K562 (cell line): ENCODE results near the gene ZNF521. TPM values are rescaled to one million over a fixed set of nuclear protein-coding genes. Genes with fewer than 3 reads are reported as not detected.

Experiments used
- ATAC-seq: fragments of 200-7000 bp; cut with Tn5 transposase; 3 replicates; pipeline ENCODE4 v1.9.1; 2020; ENCODE audit warnings: moderate library complexity
- BruUV-seq: library from RNA; stranded (reverse); fragments of 400-500 nt; replicated peaks from 2 replicates; lab custom pipeline; 2021; lab: Mats Ljungman, UMichigan
- CTCF ChIA-PET: fragments of 300-600 bp; formaldehyde crosslinking; extraction: SDS; loops from one replicate; lab custom pipeline; 2021; ENCODE audit warnings: low intra/inter-chr PET ratio; lab: Yijun Ruan, JAX
- POLR2A ChIA-PET: fragments of 300-600, 350-650 bp; sonication (Branson Sonifier 250); formaldehyde crosslinking; extraction: SDS; loops from one replicate; lab custom pipeline; 2021; ENCODE audit warnings: antibody characterized with exemption, inconsistent platforms; lab: Yijun Ruan, JAX
- DNase-seq, 4 experiments: peaks; one replicate each; pipeline versions ENCODE4 v3.0.0 to v3.0.0-alpha.2; 2011 to 2018; ENCODE audit warnings: low spot score in 3 of 4, mixed read lengths in 3 of 4; ENCODE audit errors: extremely low read depth in 1 of 4
- FAIRE-seq: peaks from 2 replicates; lab custom pipeline; 2011; peaks lifted over from hg19 to GRCh38; lab: Jason Lieb, UNC
- H2AFZ ChIP-seq: 2 replicates; pipeline ENCODE4 v1.6.0; 2011; ENCODE audit warnings: low read depth, low read length, control low read depth, inconsistent platforms
- H3K27ac ChIP-seq: fragments of 200-600 bp; 3 replicates; pipeline ENCODE4 v1.8.0; 2011; ENCODE audit warnings: low read depth, mild to moderate bottlenecking, control low read depth, inconsistent platforms, low read length, moderate library complexity, mixed read lengths; ENCODE audit errors: extremely low read depth
- H3K27me3 ChIP-seq, 2 experiments: fragments of 300-600 bp in 1 of 2; 2 replicates in 1 of 2; 3 replicates in 1 of 2; pipeline versions ENCODE4 v1.6.0 to v1.8.0; 2011; ENCODE audit warnings: inconsistent platforms in 2 of 2, low read length in 2 of 2, mild to moderate bottlenecking in 1 of 2, mixed read lengths in 1 of 2, moderate library complexity in 1 of 2; ENCODE audit not compliant: control insufficient read depth in 2 of 2, insufficient read depth in 2 of 2
- H3K36me3 ChIP-seq: fragments of 300-600 bp; 3 replicates; pipeline ENCODE4 v1.8.0; 2011; ENCODE audit warnings: mild to moderate bottlenecking, low read length, inconsistent platforms; ENCODE audit not compliant: control insufficient read depth, insufficient read depth
- H3K4me1 ChIP-seq, 2 experiments: fragments of 200-600 bp in 1 of 2; replicated peaks in 1 of 2; 2 replicates in 1 of 2; 3 replicates in 1 of 2; pipeline versions ENCODE4 v1.5.1 to v1.8.0; 2011; ENCODE audit warnings: inconsistent platforms in 2 of 2, low read length in 2 of 2, mild to moderate bottlenecking in 1 of 2, mixed read lengths in 1 of 2, moderate library complexity in 1 of 2; ENCODE audit not compliant: control insufficient read depth in 2 of 2, insufficient read depth in 2 of 2
- H3K4me2 ChIP-seq: 2 replicates; pipeline ENCODE4 v1.6.1; 2011; ENCODE audit warnings: low read length, control low read depth, inconsistent platforms, mixed read lengths; ENCODE audit not compliant: insufficient read depth
- H3K4me3 ChIP-seq: fragments of 200-600 bp; sonication (generic), shearing (Covaris generic); 2 replicates; pipeline ENCODE4 v1.5.1; 2016; ENCODE audit warnings: control low read depth, inconsistent platforms
- H3K79me2 ChIP-seq: fragments of 200-600 bp; 3 replicates; pipeline ENCODE4 v1.8.0; 2011; ENCODE audit warnings: low read length, inconsistent platforms; ENCODE audit not compliant: control insufficient read depth, insufficient read depth
- H3K9ac ChIP-seq, 2 experiments: 2 replicates each; pipeline versions ENCODE4 v1.6.0 to v1.6.1; 2011; ENCODE audit warnings: low read depth in 2 of 2, low read length in 2 of 2, control low read depth in 1 of 2, inconsistent platforms in 1 of 2, mild to moderate bottlenecking in 1 of 2, mixed read lengths in 1 of 2; ENCODE audit not compliant: insufficient read depth in 1 of 2
- H3K9me1 ChIP-seq: one replicate; pipeline ENCODE4 v1.6.0; 2011; ENCODE audit warnings: inconsistent platforms, mild to moderate bottlenecking, low read length, moderate library complexity; ENCODE audit not compliant: control insufficient read depth, insufficient read depth
- H3K9me3 ChIP-seq: replicated peaks from 2 replicates; pipeline ENCODE4 v1.5.1; 2011; ENCODE audit warnings: low read depth, low read length, inconsistent platforms; ENCODE audit not compliant: control insufficient read depth, insufficient read depth
- H4K20me1 ChIP-seq: replicated peaks from 2 replicates; pipeline ENCODE4 v1.6.1; 2011; ENCODE audit warnings: low read length, inconsistent platforms, mixed read lengths; ENCODE audit not compliant: control insufficient read depth, insufficient read depth
- CEBPB ChIP-seq: fragments of 450-650 bp; IDR thresholded peaks from 2 replicates; pipeline ENCODE4 v1.6.1; 2016; ENCODE audit warnings: missing genetic modification characterization, missing compliant biosample characterization
- CEBPG ChIP-seq, 3 experiments: fragments of 200-800 bp in 1 of 3; sonication (Bioruptor generic) in 1 of 3; sonication (generic) in 1 of 3; formaldehyde crosslinking in 1 of 3; IDR thresholded peaks in 2 of 3; conservative IDR thresholded peaks in 1 of 3; 2 replicates each; pipeline versions ENCODE4 v1.6.1 to v1.8.0; 2016 to 2022; ENCODE audit warnings: missing compliant biosample characterization in 2 of 3, missing genetic modification characterization in 2 of 3, mild to moderate bottlenecking in 1 of 3, missing genetic modification reagents in 1 of 3
- GABPB1 ChIP-seq: sonication (generic); formaldehyde crosslinking; IDR thresholded peaks from 2 replicates; pipeline ENCODE4 v1.8.0; 2022; ENCODE audit warnings: mild to moderate bottlenecking, missing genetic modification reagents
- HMGN3 ChIP-seq: IDR thresholded peaks from 2 replicates; pipeline ENCODE4 v1.6.1; 2011; ENCODE audit warnings: borderline replicate concordance, low read depth, mild to moderate bottlenecking, mixed read lengths, low read length; ENCODE audit not compliant: insufficient read length; ENCODE audit errors: extremely low read depth
- JUNB ChIP-seq: fragments of 450-650 bp; formaldehyde crosslinking; conservative IDR thresholded peaks from 2 replicates; pipeline ENCODE4 v1.4.0; 2020; ENCODE audit warnings: mild to moderate bottlenecking
- MAFK ChIP-seq: IDR thresholded peaks from 2 replicates; pipeline ENCODE4 v1.6.1; 2011; ENCODE audit warnings: low read length, improper control_type of control experiment
- NFYB ChIP-seq: IDR thresholded peaks from 2 replicates; pipeline ENCODE4 v1.6.1; 2011; ENCODE audit warnings: mild to moderate bottlenecking, moderate library complexity; ENCODE audit not compliant: insufficient read length; ENCODE audit errors: extremely low read depth
- PATZ1 ChIP-seq: fragments of 250-450 bp; sonication (Bioruptor Pico); IDR thresholded peaks from 2 replicates; pipeline ENCODE4 v1.5.0; 2020; ENCODE audit warnings: mild to moderate bottlenecking, borderline replicate concordance
- TCF15 ChIP-seq: fragments of 250-450 bp; sonication (Bioruptor Pico); IDR thresholded peaks from 2 replicates; pipeline ENCODE4 v1.8.0; 2022; ENCODE audit warnings: moderate library complexity, mild to moderate bottlenecking, inconsistent platforms
- ZNF121 ChIP-seq: sonication (generic); formaldehyde crosslinking; conservative IDR thresholded peaks from 2 replicates; pipeline ENCODE4 v1.8.0; 2022; ENCODE audit warnings: missing genetic modification reagents
- ZNF449 ChIP-seq: fragments of 250-450 bp; sonication (Bioruptor Pico); IDR thresholded peaks from 2 replicates; pipeline ENCODE4 v1.8.0; 2022; ENCODE audit warnings: moderate library complexity, mild to moderate bottlenecking, inconsistent platforms
- WGBS: fragments of 100-300 bp; shearing (Covaris generic); methylation state at CpG from one replicate; pipeline ENCODE4 v1.1.6; 2016; ENCODE audit warnings: low coverage, mixed read lengths; ENCODE audit not compliant: insufficient coverage; ENCODE audit errors: missing lambda C conversion rate; 5-methylcytosine and 5-hydroxymethylcytosine counted together
- in situ Hi-C: fragments of 300-500 bp; cut with MboI; formaldehyde crosslinking; loops from 4 replicates; pipeline ENCODE4 v1.15.0; 2018; ENCODE audit warnings: inconsistent platforms, mixed read lengths
- intact Hi-C: fragments of 100-400 bp; cut with micrococcal nuclease; formaldehyde crosslinking; loops from 2 replicates; pipeline ENCODE4 v1.14.2; 2022
- polyA plus RNA-seq, 8 experiments: library from polyadenylated mRNA; depleted of rRNA in 4 of 8; stranded (reverse) in 5 of 8; unstranded in 3 of 8; fragments of >200 nt; fragmentation: Nextera tagmentation in 2 of 8; fragmentation: Illumina TruSeq in 1 of 8; extraction: Ambion mirVana in 2 of 8; extraction: Trizol in 1 of 8; gene quantifications; 2 replicates each; pipeline versions ENCODE4 v1.2.1 to v1.2.3, GENCODE V29; 2011 to 2014; ENCODE audit warnings: inconsistent platforms in 1 of 8, missing spikeins in 1 of 8
- total RNA-seq, 7 experiments: library from RNA; depleted of rRNA in 6 of 7; stranded (reverse); fragments of >200 nt in 6 of 7; fragmentation: Illumina TruSeq in 2 of 7; extraction: Trizol in 2 of 7; gene quantifications; 2 replicates each; pipeline versions ENCODE4 v1.2.1 to v1.2.3, GENCODE V29; 2011 to 2021; ENCODE audit warnings: low replicate concordance in 1 of 7

ZNF521 gene
- total and polyA plus RNA-seq, 9 of the 15 experiments (the other 6 are each of a cell fraction or from before 2014, with no cell fraction given): 1.2 to 5.8 (median 1.6) TPM

- H3K36me3 ChIP-seq: no peaks in the 10 kb centered on the region
- H3K9ac ChIP-seq: no peak overlapping the region
- no peaks in the 10 kb centered on the region; a peak in 2 of 5 replicates for H3K27me3 ChIP-seq
- BruUV-seq: no TSS peak
- no peaks in the 10 kb centered on the region for H3K4me1 ChIP-seq
- no peak for DNase-seq
- H3K4me2 ChIP-seq: no peak overlapping the region
- no peak overlapping the region for H3K4me3 ChIP-seq
- ATAC-seq: no peak
- no peaks in the 10 kb centered on the region for H3K79me2 ChIP-seq
- no peak for FAIRE-seq
- H3K9me1 ChIP-seq: no peaks in the 10 kb centered on the region
- H4K20me1 ChIP-seq: no peaks in the 10 kb centered on the region
- intact Hi-C loops (no loop called here), in situ Hi-C loops (no loop called here)
- TF ChIP-seq NFYB (no peak), MAFK (no peak), ZNF121 (CRISPR knock-in tag) (no peak), ZNF449 (no peak)
- CTCF ChIA-PET: interaction anchor here (0.5 kb wide), 1 partner anchor 118 kb away, joined by 3 read pairs; no protein-coding TSS in a partner anchor
- WGBS: 0% methylated on average over 4 of the region's 4 CpGs
- POLR2A ChIA-PET: interaction anchor here (0.5 to 0.6 kb wide), 2 partner anchors 14 to 1603 kb away, joined by 4 read pairs; no protein-coding TSS in a partner anchor
- H3K27ac ChIP-seq: no peak overlapping the region
- H3K9me3 ChIP-seq: no peaks in the 10 kb centered on the region
- H2AFZ ChIP-seq: no peak overlapping the region
Observed at GRCh38 chr18:25043104-25043503, 308.9 kb downstream of the ZNF521 start.

GRCh38 chr18:25042641-25043051 lies 309.3 kb downstream of the ZNF521 start:
- H3K9me3 ChIP-seq: no peaks in the 10 kb centered on the region
- DNase-seq (no peak), FAIRE-seq (no peak), ATAC-seq (no peak)
- no peak overlapping the region for H3K4me2 ChIP-seq
- ChIA-PET POLR2A (interaction anchor here (0.5 kb wide), 1 partner anchor 1604 kb away, joined by 4 read pairs; no protein-coding TSS in a partner anchor), CTCF (no interaction called here)
- WGBS: 1% methylated on average over 4 of the region's 4 CpGs
- no peaks in the 10 kb centered on the region for H3K79me2 ChIP-seq
- H3K4me3 ChIP-seq: no peak overlapping the region
- no peak overlapping the region for H2AFZ ChIP-seq
- H3K9ac ChIP-seq: no peak overlapping the region
- no peak overlapping the region for H3K27ac ChIP-seq
- no peaks in the 10 kb centered on the region for H3K9me1 ChIP-seq
- no peaks in the 10 kb centered on the region; a peak in 2 of 5 replicates for H3K27me3 ChIP-seq
- no peaks in the 10 kb centered on the region for H3K36me3 ChIP-seq
- BruUV-seq: no TSS peak
- no peaks in the 10 kb centered on the region for H4K20me1 ChIP-seq
- in situ Hi-C loops (no loop called here), intact Hi-C loops (no loop called here)
- no peaks in the 10 kb centered on the region for H3K4me1 ChIP-seq
- TF ChIP-seq GABPB1 (CRISPR knock-in tag) (no peak), CEBPG (CRISPR knock-in tag; IDR thresholded peaks at IDR 0.05) (no peak), CEBPG (tag; conservative IDR thresholded peaks at IDR 0.05 in 1 of 2, IDR thresholded peaks at IDR 0.05 in 1 of 2) (0 out of 4 replicates have a peak, but pooled peaks of 1 of the 2 experiments have one; percentile 43), HMGN3 (no peak), JUNB (CRISPR knock-in tag) (no peak), TCF15 (no peak), PATZ1 (CRISPR knock-in tag) (no peak), CEBPB (tag) (0 out of 2 replicates have a peak, but pooled peaks have one; percentile 10)
